HL-60 (cell line): ENCODE measurements around the gene ARHGAP10.

Experiments
- CTCF ChIP-seq: IDR thresholded peaks from one replicate; pipeline ENCODE4 v1.5.1; 2011; ENCODE audit warnings: low read length, control low read depth, inconsistent platforms; ENCODE audit not compliant: insufficient read depth
- REST ChIP-seq: IDR thresholded peaks from 2 replicates; pipeline ENCODE4 v1.6.1; 2012; ENCODE audit warnings: low read depth; ENCODE audit not compliant: insufficient replicate concordance

DNA sequence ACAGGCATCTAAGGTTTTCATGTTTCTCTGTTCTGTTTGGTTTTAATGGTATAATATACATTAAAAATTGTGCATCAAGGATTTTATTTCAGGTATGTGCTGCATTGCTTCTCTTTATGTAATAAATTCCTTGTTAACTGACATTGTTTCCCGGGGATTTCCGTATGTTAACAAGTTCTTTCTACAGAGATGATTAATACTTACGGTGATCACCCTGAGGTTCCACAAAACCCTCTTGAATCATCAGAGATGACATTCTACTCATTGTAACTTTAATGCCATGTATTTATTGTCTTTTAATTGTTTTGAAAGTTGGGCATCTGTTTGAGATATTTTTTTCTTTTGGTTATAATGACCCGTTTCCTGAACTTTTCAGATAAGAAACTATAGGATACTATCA lies 37.5 kb downstream of the ARHGAP10 start:
- TF ChIP-seq REST (no peak), CTCF (no peak)
